HL-60 (cell line): ENCODE results near the gene ANKRD23.

Experiments
- DNase-seq, 2 experiments: peaks; one replicate each; pipeline ENCODE4 v3.0.0-alpha.2; 2010 to 2020; ENCODE audit warnings: low read depth in 1 of 2, low spot score in 1 of 2
- H3K27ac ChIP-seq: fragments of 250-450 bp; sonication (Bioruptor Pico); replicated peaks from 2 replicates; pipeline ENCODE4 v1.5.1; 2020; ENCODE audit warnings: mild to moderate bottlenecking, moderate library complexity
- H3K27me3 ChIP-seq: fragments of 250-450 bp; sonication (Bioruptor Pico); 2 replicates; pipeline ENCODE4 v1.5.1; 2021; ENCODE audit warnings: mild to moderate bottlenecking, moderate library complexity; ENCODE audit not compliant: insufficient read depth, poor library complexity, severe bottlenecking
- H3K4me3 ChIP-seq: replicated peaks from 2 replicates; pipeline ENCODE4 v1.5.1; 2011; ENCODE audit warnings: mild to moderate bottlenecking, control low read depth, low read length; ENCODE audit not compliant: insufficient read depth
- GABPA ChIP-seq: IDR thresholded peaks from 2 replicates; pipeline ENCODE4 v1.6.1; 2012; ENCODE audit warnings: low read depth
- POLR2AphosphoS5 ChIP-seq: IDR thresholded peaks from 2 replicates; pipeline ENCODE4 v1.6.1; 2012; ENCODE audit warnings: low read depth
- SPI1 ChIP-seq: IDR thresholded peaks from 2 replicates; pipeline ENCODE4 v1.6.1; 2012; ENCODE audit warnings: low read depth, mild to moderate bottlenecking, borderline replicate concordance
- TF ChIP-seq, protein P1 (sequence below): IDR thresholded peaks from 2 replicates; pipeline ENCODE4 v1.6.1; 2012; ENCODE audit warnings: low read depth; ENCODE audit not compliant: insufficient replicate concordance
- TF ChIP-seq, protein P2 (sequence below): IDR thresholded peaks from one replicate; pipeline ENCODE4 v1.5.1; 2011; ENCODE audit warnings: low read length, control low read depth, inconsistent platforms; ENCODE audit not compliant: insufficient read depth

ANKRD23 gene

GRCh38 chr2:96878796-96879544 is 35.1 kb upstream of the ANKRD23 start:
- no peak for TF ChIP-seq SPI1
- no peak for TF ChIP-seq GABPA
- TF ChIP-seq, protein P1, sequence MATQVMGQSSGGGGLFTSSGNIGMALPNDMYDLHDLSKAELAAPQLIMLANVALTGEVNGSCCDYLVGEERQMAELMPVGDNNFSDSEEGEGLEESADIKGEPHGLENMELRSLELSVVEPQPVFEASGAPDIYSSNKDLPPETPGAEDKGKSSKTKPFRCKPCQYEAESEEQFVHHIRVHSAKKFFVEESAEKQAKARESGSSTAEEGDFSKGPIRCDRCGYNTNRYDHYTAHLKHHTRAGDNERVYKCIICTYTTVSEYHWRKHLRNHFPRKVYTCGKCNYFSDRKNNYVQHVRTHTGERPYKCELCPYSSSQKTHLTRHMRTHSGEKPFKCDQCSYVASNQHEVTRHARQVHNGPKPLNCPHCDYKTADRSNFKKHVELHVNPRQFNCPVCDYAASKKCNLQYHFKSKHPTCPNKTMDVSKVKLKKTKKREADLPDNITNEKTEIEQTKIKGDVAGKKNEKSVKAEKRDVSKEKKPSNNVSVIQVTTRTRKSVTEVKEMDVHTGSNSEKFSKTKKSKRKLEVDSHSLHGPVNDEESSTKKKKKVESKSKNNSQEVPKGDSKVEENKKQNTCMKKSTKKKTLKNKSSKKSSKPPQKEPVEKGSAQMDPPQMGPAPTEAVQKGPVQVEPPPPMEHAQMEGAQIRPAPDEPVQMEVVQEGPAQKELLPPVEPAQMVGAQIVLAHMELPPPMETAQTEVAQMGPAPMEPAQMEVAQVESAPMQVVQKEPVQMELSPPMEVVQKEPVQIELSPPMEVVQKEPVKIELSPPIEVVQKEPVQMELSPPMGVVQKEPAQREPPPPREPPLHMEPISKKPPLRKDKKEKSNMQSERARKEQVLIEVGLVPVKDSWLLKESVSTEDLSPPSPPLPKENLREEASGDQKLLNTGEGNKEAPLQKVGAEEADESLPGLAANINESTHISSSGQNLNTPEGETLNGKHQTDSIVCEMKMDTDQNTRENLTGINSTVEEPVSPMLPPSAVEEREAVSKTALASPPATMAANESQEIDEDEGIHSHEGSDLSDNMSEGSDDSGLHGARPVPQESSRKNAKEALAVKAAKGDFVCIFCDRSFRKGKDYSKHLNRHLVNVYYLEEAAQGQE = no peak
- TF ChIP-seq POLR2AphosphoS5 = no peak
- TF ChIP-seq, protein P2, sequence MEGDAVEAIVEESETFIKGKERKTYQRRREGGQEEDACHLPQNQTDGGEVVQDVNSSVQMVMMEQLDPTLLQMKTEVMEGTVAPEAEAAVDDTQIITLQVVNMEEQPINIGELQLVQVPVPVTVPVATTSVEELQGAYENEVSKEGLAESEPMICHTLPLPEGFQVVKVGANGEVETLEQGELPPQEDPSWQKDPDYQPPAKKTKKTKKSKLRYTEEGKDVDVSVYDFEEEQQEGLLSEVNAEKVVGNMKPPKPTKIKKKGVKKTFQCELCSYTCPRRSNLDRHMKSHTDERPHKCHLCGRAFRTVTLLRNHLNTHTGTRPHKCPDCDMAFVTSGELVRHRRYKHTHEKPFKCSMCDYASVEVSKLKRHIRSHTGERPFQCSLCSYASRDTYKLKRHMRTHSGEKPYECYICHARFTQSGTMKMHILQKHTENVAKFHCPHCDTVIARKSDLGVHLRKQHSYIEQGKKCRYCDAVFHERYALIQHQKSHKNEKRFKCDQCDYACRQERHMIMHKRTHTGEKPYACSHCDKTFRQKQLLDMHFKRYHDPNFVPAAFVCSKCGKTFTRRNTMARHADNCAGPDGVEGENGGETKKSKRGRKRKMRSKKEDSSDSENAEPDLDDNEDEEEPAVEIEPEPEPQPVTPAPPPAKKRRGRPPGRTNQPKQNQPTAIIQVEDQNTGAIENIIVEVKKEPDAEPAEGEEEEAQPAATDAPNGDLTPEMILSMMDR = no peak
- DNase-seq = no peak
- no peak overlapping the region for H3K27ac ChIP-seq
- H3K4me3 ChIP-seq = no peak overlapping the region
- H3K27me3 ChIP-seq = peaks cover 3% of the 10 kb centered on the region

- no peak for TF ChIP-seq GABPA
- TF ChIP-seq POLR2AphosphoS5 = no peak
- TF ChIP-seq, protein P1 = no peak
- TF ChIP-seq SPI1 = no peak
- TF ChIP-seq, protein P2 = no peak
- DNase-seq = no peak
- H3K27me3 ChIP-seq = peaks cover 4% of the 10 kb centered on the region
- no peak overlapping the region for H3K4me3 ChIP-seq
- H3K27ac ChIP-seq = no peak overlapping the region
Measured at GRCh38 chr2:96878171-96878570, 34.4 kb upstream of the ANKRD23 start.

DNA sequence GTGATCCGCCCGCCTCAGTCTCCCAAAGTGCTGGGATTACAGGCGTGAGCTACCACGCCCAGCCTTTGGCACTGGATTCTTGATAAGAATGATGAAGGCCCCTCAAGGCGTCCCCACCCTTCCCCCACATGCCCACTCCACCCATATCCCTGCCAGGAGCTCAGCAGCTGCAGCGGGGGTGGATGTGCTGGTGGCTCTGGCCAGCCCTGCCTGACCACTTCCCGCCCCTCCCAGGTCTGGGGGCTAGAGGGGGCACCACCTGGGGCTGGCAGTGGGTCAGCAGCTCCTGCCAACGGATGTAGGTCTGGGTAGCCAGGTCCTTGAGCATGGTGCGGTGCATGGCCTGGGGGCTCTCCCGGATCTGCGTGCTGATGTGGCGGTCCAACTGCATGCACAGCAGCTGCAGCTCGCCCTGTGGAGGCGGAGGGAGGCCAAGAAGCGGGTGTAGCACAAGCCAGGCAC is 33.8 kb upstream of the ANKRD23 start:
- Histone ChIP-seq H3K27ac (no peak overlapping the region), H3K4me3 (no peak overlapping the region), H3K27me3 (peaks cover 9% of the 10 kb centered on the region)
- no peak for DNase-seq
- TF ChIP-seq, protein P2 = no peak
- no peak for TF ChIP-seq SPI1
- no peak for TF ChIP-seq GABPA
- TF ChIP-seq POLR2AphosphoS5 = no peak
